Endothelial cell of umbilical vein (primary cell): ENCODE data around the gene C14orf132. TPM values are rescaled to one million over a fixed set of nuclear protein-coding genes. Genes with fewer than 3 reads are reported as not detected.

Source experiments
- BruUV-seq: library from RNA; stranded (reverse); fragments of 400-500 nt; replicated peaks from 2 replicates; lab custom pipeline; 2021; lab: Mats Ljungman, UMichigan
- CTCF ChIA-PET: fragments of 300-600, 350-600 bp; sonication (Branson Sonifier 250); formaldehyde crosslinking; loops from one replicate; lab custom pipeline; 2021; ENCODE audit warnings: antibody characterized with exemption, inconsistent platforms; lab: Charles Lee
- POLR2A ChIA-PET: fragments of 300-600, 350-600 bp; sonication (Branson Sonifier 250); formaldehyde crosslinking; loops from one replicate; lab custom pipeline; 2021; ENCODE audit warnings: antibody characterized with exemption, inconsistent platforms; lab: Charles Lee
- DNase-seq: peaks from one replicate; pipeline ENCODE4 v3.0.0-alpha.2; 2011; ENCODE audit warnings: low read depth, low spot score
- FAIRE-seq: peaks from 2 replicates; lab custom pipeline; 2011; peaks lifted over from hg19 to GRCh38; lab: Jason Lieb, UNC
- H2AFZ ChIP-seq: 2 replicates; pipeline ENCODE4 v1.6.0; 2012; ENCODE audit warnings: low read depth, low read length, control low read depth, inconsistent platforms
- H3K27ac ChIP-seq: 2 replicates; pipeline ENCODE4 v1.5.1; 2011; ENCODE audit warnings: low read depth, mild to moderate bottlenecking, control low read depth, low read length, moderate library complexity; ENCODE audit not compliant: insufficient read depth
- H3K27me3 ChIP-seq, 2 experiments: 2 replicates each; pipeline versions ENCODE4 v1.6.0 to v1.6.1; 2011; ENCODE audit warnings: low read length in 2 of 2, mixed read lengths in 1 of 2; ENCODE audit not compliant: control insufficient read depth in 2 of 2, insufficient read depth in 2 of 2
- H3K36me3 ChIP-seq, 2 experiments: 2 replicates in 1 of 2; 3 replicates in 1 of 2; pipeline ENCODE4 v1.5.1; 2011; ENCODE audit warnings: low read length in 2 of 2, mild to moderate bottlenecking in 1 of 2, moderate library complexity in 1 of 2; ENCODE audit not compliant: control insufficient read depth in 2 of 2, insufficient read depth in 2 of 2; ENCODE audit errors: extremely low read depth in 1 of 2
- H3K4me1 ChIP-seq: 3 replicates; pipeline ENCODE4 v1.5.1; 2011; ENCODE audit warnings: mild to moderate bottlenecking, low read length; ENCODE audit not compliant: control insufficient read depth, insufficient read depth; ENCODE audit errors: extremely low read depth
- H3K4me2 ChIP-seq: 2 replicates; pipeline ENCODE4 v1.6.1; 2011; ENCODE audit warnings: low read length, control low read depth, mixed read lengths; ENCODE audit not compliant: insufficient read depth
- H3K4me3 ChIP-seq, 3 experiments: fragments of 200-600 bp in 1 of 3; sonication (generic), shearing (Covaris generic) in 1 of 3; replicated peaks in 1 of 3; 2 replicates each; pipeline ENCODE4 v1.5.1; 2011 to 2016; ENCODE audit warnings: control low read depth in 3 of 3, low read length in 3 of 3, mild to moderate bottlenecking in 2 of 3, inconsistent platforms in 1 of 3, low read depth in 1 of 3, moderate library complexity in 1 of 3; ENCODE audit not compliant: insufficient read depth in 1 of 3
- H3K79me2 ChIP-seq: 2 replicates; pipeline ENCODE4 v1.6.0; 2012; ENCODE audit warnings: low read length, inconsistent platforms; ENCODE audit not compliant: control insufficient read depth, insufficient read depth
- H3K9ac ChIP-seq: replicated peaks from 2 replicates; pipeline ENCODE3; 2011; ENCODE audit warnings: low read length, control low read depth; ENCODE audit not compliant: insufficient read depth; ENCODE audit errors: extremely low read depth
- H3K9me1 ChIP-seq: replicated peaks from 3 replicates; pipeline ENCODE4 v1.6.0; 2011; ENCODE audit warnings: mild to moderate bottlenecking, low read length; ENCODE audit not compliant: control insufficient read depth, insufficient read depth; ENCODE audit errors: extremely low read depth
- H3K9me3 ChIP-seq: replicated peaks from 2 replicates; pipeline ENCODE4 v1.5.1; 2012; ENCODE audit warnings: low read length, inconsistent platforms; ENCODE audit not compliant: control insufficient read depth, insufficient read depth
- H4K20me1 ChIP-seq: replicated peaks from 2 replicates; pipeline ENCODE3; 2011; ENCODE audit warnings: mild to moderate bottlenecking, low read length; ENCODE audit not compliant: control insufficient read depth, insufficient read depth; ENCODE audit errors: extremely low read depth
- EZH2 ChIP-seq: IDR thresholded peaks from 2 replicates; pipeline ENCODE4 v1.6.1; 2012; ENCODE audit warnings: borderline replicate concordance, low read depth, mild to moderate bottlenecking, moderate library complexity, low read length, inconsistent platforms; ENCODE audit not compliant: severe bottlenecking
- FOS ChIP-seq: IDR thresholded peaks from 2 replicates; pipeline ENCODE4 v1.6.1; 2011; ENCODE audit warnings: mild to moderate bottlenecking, low read length, moderate library complexity, borderline replicate concordance; ENCODE audit not compliant: insufficient read depth
- GATA2 ChIP-seq: IDR thresholded peaks from 2 replicates; pipeline ENCODE4 v1.7.0; 2011; ENCODE audit warnings: low read depth, mild to moderate bottlenecking, moderate library complexity, mixed read lengths, low read length; ENCODE audit not compliant: insufficient read length, insufficient read depth
- JUN ChIP-seq: IDR thresholded peaks from 2 replicates; pipeline ENCODE4 v1.6.1; 2011; ENCODE audit warnings: borderline replicate concordance, low read depth; ENCODE audit not compliant: insufficient read length, insufficient read depth
- MYC ChIP-seq: IDR thresholded peaks from one replicate; pipeline ENCODE4 v1.6.1; 2011; ENCODE audit warnings: mild to moderate bottlenecking, low read depth, low read length
- POLR2A ChIP-seq: IDR thresholded peaks from 2 replicates; pipeline ENCODE4 v1.6.1; 2012; ENCODE audit warnings: low read depth, mild to moderate bottlenecking, control low read depth, low read length
- POLR2AphosphoS5 ChIP-seq: IDR thresholded peaks from 2 replicates; pipeline ENCODE4 v1.6.1; 2012; ENCODE audit warnings: low read depth, mild to moderate bottlenecking, control low read depth, low read length, moderate library complexity; ENCODE audit not compliant: insufficient read depth
- dilution Hi-C: fragments of 300-500 bp; cut with MboI; formaldehyde crosslinking; loops from one replicate; pipeline ENCODE4 v1.15.0; 2019; ENCODE audit warnings: low sequenced_read_pairs; ENCODE audit not compliant: extremely low pct_ligation_motif_present
- intact Hi-C: fragments of 100-400 bp; cut with micrococcal nuclease; formaldehyde crosslinking; loops from one replicate; pipeline ENCODE4 v1.10.0; 2022
- polyA plus RNA-seq, 4 experiments: library from polyadenylated mRNA; depleted of rRNA in 3 of 4; stranded (reverse) in 3 of 4; unstranded in 1 of 4; fragments of >200 nt; gene quantifications; 2 replicates each; pipeline versions ENCODE4 v1.2.1 to v1.2.3, GENCODE V29; 2011 to 2012; ENCODE audit warnings: missing spikeins in 1 of 4
- total RNA-seq: library from RNA; stranded (reverse); gene quantifications from 2 replicates; pipeline ENCODE4 v1.2.3, GENCODE V29; 2021
- TF ChIP-seq, protein P1 (sequence below): IDR thresholded peaks from 2 replicates; pipeline ENCODE4 v1.6.1; 2011; ENCODE audit not compliant: insufficient read depth, insufficient read length
- TF ChIP-seq, protein P2 (sequence below), 2 donors: IDR thresholded peaks; 1 replicate in 1 of 2; 2 replicates in 1 of 2; pipeline ENCODE4 v1.5.1; 2011; ENCODE audit warnings: low read length in 2 of 2, mild to moderate bottlenecking in 2 of 2, moderate library complexity in 2 of 2, control low read depth in 1 of 2, inconsistent platforms in 1 of 2, low read depth in 1 of 2; ENCODE audit not compliant: insufficient read depth in 1 of 2; ENCODE audit errors: extremely low read depth in 1 of 2

C14orf132 gene
- total and polyA plus RNA-seq, 2 donors (not counting 3 experiments of a cell fraction or from before 2014, with no cell fraction given) = 3.2 to 7.6 TPM

DNA sequence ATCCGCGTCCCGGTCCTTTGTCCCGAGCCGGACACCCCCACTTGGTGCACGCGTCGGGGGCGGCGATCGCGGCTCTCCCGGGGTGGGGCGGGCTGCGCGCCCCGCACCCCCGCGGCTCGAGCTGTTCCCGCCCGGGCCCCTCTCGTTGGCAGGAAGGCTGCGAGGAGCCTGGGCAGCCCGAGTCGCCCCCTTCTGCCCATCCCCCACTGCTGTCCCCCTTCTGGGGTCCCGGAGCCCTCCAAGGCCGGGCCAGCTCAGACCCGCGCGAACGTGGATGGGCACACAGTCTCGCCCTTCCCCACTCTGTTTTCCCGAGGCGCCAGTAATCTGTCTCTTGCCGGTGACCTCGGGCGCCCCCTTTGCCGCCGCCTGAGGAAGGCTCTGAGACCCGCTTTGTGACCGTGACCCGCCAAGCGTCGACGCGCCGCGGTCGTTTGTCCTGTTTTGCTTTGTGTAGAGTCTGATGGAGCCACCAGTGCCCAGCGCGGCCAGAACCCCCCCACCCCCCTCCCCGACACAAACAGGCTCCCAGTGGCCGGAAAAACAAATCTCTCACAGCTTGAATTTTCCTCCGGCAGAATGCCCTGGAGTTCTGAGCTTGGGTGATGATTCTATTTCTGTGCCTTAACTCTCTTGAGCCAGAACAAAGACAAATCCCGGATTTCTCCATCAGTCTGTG, 610 bp downstream of the C14orf132 start:
- CTCF ChIA-PET = no interaction called here
- peak; percentile 14 for DNase-seq
- H3K36me3 ChIP-seq = no peaks in the 10 kb centered on the region
- H4K20me1 ChIP-seq = no peaks in the 10 kb centered on the region
- H3K4me1 ChIP-seq = peaks cover 8% of the 10 kb centered on the region
- BruUV-seq = no TSS peak
- H3K27me3 ChIP-seq = peaks cover 5 to 19% of the 10 kb centered on the region in 2 experiments
- TF ChIP-seq JUN = no peak
- peak; percentile 15 for TF ChIP-seq EZH2
- TF ChIP-seq POLR2AphosphoS5 = no peak
- no peak for TF ChIP-seq POLR2A
- H3K9me3 ChIP-seq = no peaks in the 10 kb centered on the region
- H2AFZ ChIP-seq = peak overlapping the region; percentile 77
- H3K27ac ChIP-seq = peak overlapping the region; percentile 34
- peak overlapping the region; percentile 41 to 76 (median 57) for H3K4me3 ChIP-seq
- H3K9ac ChIP-seq = peak overlapping the region; percentile 46
- POLR2A ChIA-PET = interaction anchor here (0.6 kb wide), 1 partner anchor 428 kb away, joined by 5 read pairs; no protein-coding TSS in a partner anchor
- dilution Hi-C loops (no loop called here), intact Hi-C loops (no loop called here)
- no peaks in the 10 kb centered on the region for H3K79me2 ChIP-seq
- no peaks in the 10 kb centered on the region for H3K9me1 ChIP-seq
- peak overlapping the region; percentile 86 for H3K4me2 ChIP-seq
- FAIRE-seq = peak; percentile 43

DNA sequence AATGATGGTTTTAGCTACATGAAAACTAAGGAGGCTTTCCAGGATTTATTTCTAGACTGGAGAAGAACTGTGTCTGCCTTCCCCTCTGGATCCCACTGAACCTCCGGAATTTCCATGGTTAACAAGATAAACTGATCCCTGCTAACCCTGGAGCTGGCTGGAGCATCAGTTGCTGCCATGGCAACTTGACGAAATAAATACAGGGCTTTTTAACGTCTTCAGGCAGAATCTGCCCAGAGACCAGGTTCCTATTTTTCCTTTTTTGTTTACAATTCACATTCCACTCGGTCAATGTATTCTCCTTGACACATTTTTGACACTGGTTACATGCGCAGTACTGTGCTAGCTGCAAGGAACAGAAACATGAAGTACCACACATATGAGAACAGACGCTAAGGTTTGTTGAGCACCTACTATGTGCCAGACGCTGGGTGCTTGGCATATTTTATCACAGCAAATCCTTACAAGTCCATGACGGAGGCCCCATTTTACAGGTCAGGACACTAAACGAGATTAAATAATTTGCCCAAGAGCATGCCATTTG, 1.7 kb downstream of the C14orf132 start:
- intact Hi-C loops (no loop called here), dilution Hi-C loops (no loop called here)
- no peaks in the 10 kb centered on the region for H4K20me1 ChIP-seq
- H3K4me3 ChIP-seq = no peak overlapping the region
- H3K4me2 ChIP-seq = no peak overlapping the region
- no peak overlapping the region for H2AFZ ChIP-seq
- ChIA-PET POLR2A (no interaction called here), CTCF (no interaction called here)
- BruUV-seq = no TSS peak
- H3K9ac ChIP-seq = no peak overlapping the region
- FAIRE-seq (no peak), DNase-seq (no peak)
- H3K9me3 ChIP-seq = no peaks in the 10 kb centered on the region
- H3K9me1 ChIP-seq = no peaks in the 10 kb centered on the region
- H3K79me2 ChIP-seq = no peaks in the 10 kb centered on the region
- H3K4me1 ChIP-seq = peaks cover 8% of the 10 kb centered on the region
- TF ChIP-seq EZH2 (no peak), POLR2A (no peak), JUN (no peak), POLR2AphosphoS5 (no peak), FOS (no peak), GATA2 (no peak), MYC (no peak)
- TF ChIP-seq, protein P1, sequence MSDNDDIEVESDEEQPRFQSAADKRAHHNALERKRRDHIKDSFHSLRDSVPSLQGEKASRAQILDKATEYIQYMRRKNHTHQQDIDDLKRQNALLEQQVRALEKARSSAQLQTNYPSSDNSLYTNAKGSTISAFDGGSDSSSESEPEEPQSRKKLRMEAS = no peak
- TF ChIP-seq, protein P2, sequence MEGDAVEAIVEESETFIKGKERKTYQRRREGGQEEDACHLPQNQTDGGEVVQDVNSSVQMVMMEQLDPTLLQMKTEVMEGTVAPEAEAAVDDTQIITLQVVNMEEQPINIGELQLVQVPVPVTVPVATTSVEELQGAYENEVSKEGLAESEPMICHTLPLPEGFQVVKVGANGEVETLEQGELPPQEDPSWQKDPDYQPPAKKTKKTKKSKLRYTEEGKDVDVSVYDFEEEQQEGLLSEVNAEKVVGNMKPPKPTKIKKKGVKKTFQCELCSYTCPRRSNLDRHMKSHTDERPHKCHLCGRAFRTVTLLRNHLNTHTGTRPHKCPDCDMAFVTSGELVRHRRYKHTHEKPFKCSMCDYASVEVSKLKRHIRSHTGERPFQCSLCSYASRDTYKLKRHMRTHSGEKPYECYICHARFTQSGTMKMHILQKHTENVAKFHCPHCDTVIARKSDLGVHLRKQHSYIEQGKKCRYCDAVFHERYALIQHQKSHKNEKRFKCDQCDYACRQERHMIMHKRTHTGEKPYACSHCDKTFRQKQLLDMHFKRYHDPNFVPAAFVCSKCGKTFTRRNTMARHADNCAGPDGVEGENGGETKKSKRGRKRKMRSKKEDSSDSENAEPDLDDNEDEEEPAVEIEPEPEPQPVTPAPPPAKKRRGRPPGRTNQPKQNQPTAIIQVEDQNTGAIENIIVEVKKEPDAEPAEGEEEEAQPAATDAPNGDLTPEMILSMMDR (IDR thresholded peaks at IDR 0.05; ENCODE audit: extremely low read depth in 1 of 2, insufficient read depth in 1 of 2, low read depth in 1 of 2, low read length in 2 of 2) = no peak
- peaks cover 5 to 16% of the 10 kb centered on the region in 2 experiments for H3K27me3 ChIP-seq
- H3K36me3 ChIP-seq = no peaks in the 10 kb centered on the region
- H3K27ac ChIP-seq = no peak overlapping the region
